Measurements from ENCODE around the gene GGT5. TPM values are rescaled to one million over a fixed set of nuclear protein-coding genes. Genes with fewer than 3 reads are reported as not detected.

GGT5 gene
- total RNA-seq, 2 experiments from 2014 or later: not detected

GRCh38 chr22:24170188-24170587 lies 74.7 kb downstream of the GGT5 start:
- Histone ChIP-seq H3K27ac (ENCODE audit: low read depth in 1 of 2, low read length in 2 of 2) (no peak overlapping the region), H3K27me3 (ENCODE audit: control insufficient read depth in 1 of 2, insufficient read depth in 2 of 2, low read length in 2 of 2) (no peaks in the 10 kb centered on the region), H3K9me3 (ENCODE audit: control insufficient read depth in 1 of 2, insufficient read depth in 1 of 2, low read length in 2 of 2) (no peaks in the 10 kb centered on the region), H3K36me3 (ENCODE audit: insufficient read depth, low read length) (peaks cover 94% of the 10 kb centered on the region), H3K4me3 (ENCODE audit: low read length) (no peak overlapping the region), H3K4me1 (ENCODE audit: insufficient read depth, low read length) (no peaks in the 10 kb centered on the region)
- Mint-ChIP-seq H3K9me3 (no peaks in the 10 kb centered on the region), H3K4me3 (no peak overlapping the region), H3K27ac (no peak overlapping the region), H3K27me3 (no peaks in the 10 kb centered on the region), H3K36me3 (ENCODE audit: low read depth) (peaks cover 67% of the 10 kb centered on the region), H3K4me1 (ENCODE audit: low read depth) (no peaks in the 10 kb centered on the region)
- POLR2A ChIA-PET: interaction anchor here (6.4 kb wide), 1 partner anchor 15 kb away, joined by 38 read pairs; no protein-coding TSS in a partner anchor
- no peak for DNase-seq
- no peak for ATAC-seq (ENCODE audit: poor library complexity)
- intact Hi-C loops (cut with DNase I, micrococcal nuclease): no loop called here
- no peak for TF ChIP-seq CTCF (IDR thresholded peaks at IDR 0.05)
- CTCF ChIA-PET: interaction anchor here (0.9 kb wide), 1 partner anchor 13 kb away, joined by 3 read pairs; no protein-coding TSS in a partner anchor

Other genes with a start within 250 kb of the GGT5 start
- gene GSTT4, start 239.6 kb downstream of the GGT5 start, total RNA-seq: not detected
- 100 to 1,000 TPM; 113 TPM for gene CABIN1, start 233.8 kb downstream of the GGT5 start, total RNA-seq
- gene SUSD2, start 63.6 kb downstream of the GGT5 start, total RNA-seq: 1 to 10 TPM in 1 of 2 experiments, under 1 TPM in 1; 0.80 to 1.5 TPM
- 10 to 100 TPM; 27.5 to 31.8 TPM for gene SPECC1L, start 25.7 kb upstream of the GGT5 start, total RNA-seq
- 10 to 100 TPM; 15.5 to 16.4 TPM for gene ADORA2A, start 182.5 kb upstream of the GGT5 start, total RNA-seq

Data from CD4-positive, alpha-beta T cell (primary cell).